ENCODE measurements around the gene GOLGA3.

DNA sequence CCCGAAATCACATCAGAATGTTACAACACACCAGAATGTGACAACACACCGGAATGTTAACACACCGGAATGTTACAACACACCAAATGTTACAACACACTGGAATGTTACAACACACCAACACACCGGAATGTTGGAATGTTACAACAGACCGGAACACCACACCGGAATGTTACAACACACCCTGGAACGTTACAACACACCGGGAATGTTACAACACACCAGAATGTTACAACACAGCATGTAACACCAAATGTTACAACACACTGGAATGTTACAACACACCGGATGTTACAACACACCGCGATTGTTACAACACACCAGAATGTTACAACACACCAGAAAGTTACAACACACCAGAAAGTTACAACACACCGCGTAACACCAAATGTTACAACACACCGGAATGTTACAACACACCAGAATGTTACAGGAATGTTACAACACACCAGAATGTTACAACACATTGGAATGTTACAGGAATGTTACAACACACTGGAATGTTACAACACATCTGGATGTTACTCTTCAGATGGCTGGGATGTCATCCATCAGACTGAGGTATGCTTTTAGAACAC, 37.7 kb upstream of the GOLGA3 start:
- TF ChIP-seq CTCF (conservative IDR thresholded peaks at IDR 0.05; ENCODE audit: low read depth, low read length) (no peak), EZH2 (IDR thresholded peaks at IDR 0.05; ENCODE audit: low read length, unreplicated experiment) (no peak)
